22Rv1 (cell line): ENCODE measurements around the gene ZDHHC3.

Experiments used
- CTCF ChIP-seq: fragments of 450-650 bp; IDR thresholded peaks from 2 replicates; pipeline ENCODE4 v1.5.1; 2017; ENCODE audit warnings: mild to moderate bottlenecking
- ZFX ChIP-seq: fragments of 450-650 bp; IDR thresholded peaks from 2 replicates; pipeline ENCODE4 v1.6.1; 2017; ENCODE audit warnings: antibody characterized with exemption, borderline replicate concordance

- TF ChIP-seq CTCF (no peak), ZFX (no peak)
Observed at GRCh38 chr3:44999782-45000181, 23.8 kb upstream of the ZDHHC3 start.
